Astrocyte (in vitro differentiated cells and primary cell): Measurements from ENCODE around the gene ITPRID2. TPM values are rescaled to one million over a fixed set of nuclear protein-coding genes. Genes with fewer than 3 reads are reported as not detected.

ENCODE experiments used
- DNase-seq: peaks from one replicate; pipeline ENCODE4 v3.0.0-alpha.2; 2010; ENCODE audit warnings: low read depth
- FAIRE-seq: peaks from 2 replicates; lab custom pipeline; 2011; peaks lifted over from hg19 to GRCh38; lab: Jason Lieb, UNC
- H2AFZ ChIP-seq: 2 replicates; pipeline ENCODE4 v1.6.0; 2012; ENCODE audit warnings: low read depth, low read length, inconsistent platforms
- H3K27ac ChIP-seq: 2 replicates; pipeline ENCODE4 v1.5.1; 2011; ENCODE audit warnings: low read depth, low read length, inconsistent platforms
- H3K27me3 ChIP-seq: 2 replicates; pipeline ENCODE4 v1.6.0; 2011; ENCODE audit warnings: low read length, inconsistent platforms; ENCODE audit not compliant: insufficient read depth
- H3K36me3 ChIP-seq: 2 replicates; pipeline ENCODE4 v1.5.1; 2011; ENCODE audit warnings: low read length, inconsistent platforms; ENCODE audit not compliant: insufficient read depth
- H3K4me1 ChIP-seq: 2 replicates; pipeline ENCODE4 v1.5.1; 2011; ENCODE audit warnings: low read length, inconsistent platforms; ENCODE audit not compliant: insufficient read depth
- H3K4me2 ChIP-seq: 2 replicates; pipeline ENCODE4 v1.6.0; 2012; ENCODE audit warnings: low read length, inconsistent platforms
- H3K4me3 ChIP-seq: 2 replicates; pipeline ENCODE4 v1.5.1; 2011; ENCODE audit warnings: low read depth, mild to moderate bottlenecking, low read length, inconsistent platforms; ENCODE audit not compliant: insufficient read depth
- H3K79me2 ChIP-seq: 2 replicates; pipeline ENCODE4 v1.6.0; 2012; ENCODE audit warnings: mild to moderate bottlenecking, low read length, inconsistent platforms; ENCODE audit not compliant: insufficient read depth
- H3K9ac ChIP-seq: 2 replicates; pipeline ENCODE4 v1.6.0; 2012; ENCODE audit warnings: mild to moderate bottlenecking, low read length, inconsistent platforms
- H3K9me3 ChIP-seq: 2 replicates; pipeline ENCODE4 v1.5.1; 2012; ENCODE audit warnings: low read depth, mild to moderate bottlenecking, low read length, inconsistent platforms; ENCODE audit not compliant: insufficient read depth
- H4K20me1 ChIP-seq: 2 replicates; pipeline ENCODE4 v1.6.0; 2012; ENCODE audit warnings: low read length, inconsistent platforms; ENCODE audit not compliant: insufficient read depth
- H3K27ac Mint-ChIP-seq: one replicate; pipeline ENCODE4 v1.8.0; 2021; ENCODE audit warnings: mild to moderate bottlenecking, mixed read lengths; ENCODE audit not compliant: unreplicated experiment
- H3K27me3 Mint-ChIP-seq: one replicate; pipeline ENCODE4 v1.8.0; 2021; ENCODE audit warnings: low read depth, mixed read lengths; ENCODE audit not compliant: unreplicated experiment
- H3K36me3 Mint-ChIP-seq: one replicate; pipeline ENCODE4 v1.8.0; 2021; ENCODE audit warnings: low read depth, mixed read lengths; ENCODE audit not compliant: unreplicated experiment
- H3K4me1 Mint-ChIP-seq: one replicate; pipeline ENCODE4 v1.8.0; 2021; ENCODE audit warnings: low read depth, mixed read lengths; ENCODE audit not compliant: unreplicated experiment
- H3K4me3 Mint-ChIP-seq: one replicate; pipeline ENCODE4 v1.8.0; 2021; ENCODE audit warnings: mild to moderate bottlenecking, moderate library complexity, mixed read lengths; ENCODE audit not compliant: unreplicated experiment
- H3K9me3 Mint-ChIP-seq: one replicate; pipeline ENCODE4 v1.8.0; 2021; ENCODE audit warnings: mild to moderate bottlenecking, mixed read lengths; ENCODE audit not compliant: unreplicated experiment
- EZH2 ChIP-seq: IDR thresholded peaks from 2 replicates; pipeline ENCODE4 v1.6.1; 2012; ENCODE audit warnings: mild to moderate bottlenecking, low read length, inconsistent platforms; ENCODE audit not compliant: insufficient read depth
- total RNA-seq: library from RNA; stranded (reverse); gene quantifications from 2 replicates; pipeline ENCODE4 v1.2.1, GENCODE V29; 2021
- TF ChIP-seq, protein P1 (sequence below): IDR thresholded peaks from 2 replicates; pipeline ENCODE4 v1.5.1; 2011; ENCODE audit warnings: low read depth, mild to moderate bottlenecking, inconsistent platforms, low read length, moderate library complexity; ENCODE audit not compliant: insufficient read depth

Gene ITPRID2
- total RNA-seq, 1 donor from 2014 or later = 272 TPM

DNA sequence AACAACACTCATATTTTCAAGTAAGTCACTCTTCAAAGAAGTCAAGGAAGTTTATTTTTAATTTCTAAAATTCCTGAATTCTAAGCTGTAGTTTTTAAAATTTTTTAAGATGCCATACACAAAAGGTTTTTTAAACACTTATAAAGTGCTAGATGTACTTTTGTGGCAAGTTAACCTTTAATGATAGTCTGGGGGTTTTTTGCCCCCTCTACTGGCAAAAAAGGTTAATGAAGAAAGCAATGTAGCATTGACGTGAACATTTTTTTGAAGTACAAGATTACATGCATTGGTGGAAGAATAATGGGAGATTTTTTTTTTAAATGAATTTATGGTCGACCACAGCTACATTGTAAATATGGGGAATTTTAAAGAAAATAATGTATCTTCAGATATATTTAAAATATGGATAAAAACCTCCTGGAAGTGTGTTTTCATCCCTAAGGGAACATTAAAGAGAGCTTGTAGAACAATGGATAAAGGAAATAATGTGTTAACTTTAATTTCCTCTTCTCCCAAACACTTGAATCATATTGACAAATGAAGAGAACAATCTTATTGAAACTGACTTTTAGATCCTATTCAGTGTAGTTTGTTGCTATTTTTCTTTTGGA, 12.6 kb downstream of the ITPRID2 start:
- H3K36me3 Mint-ChIP-seq = peaks cover 14% of the 10 kb centered on the region
- no peak for FAIRE-seq
- peak overlapping the region; percentile 72 for H3K4me3 Mint-ChIP-seq
- no peak overlapping the region for H3K27ac ChIP-seq
- H3K27me3 Mint-ChIP-seq = no peaks in the 10 kb centered on the region
- no peak overlapping the region for H3K4me3 ChIP-seq
- no peaks in the 10 kb centered on the region for H3K9me3 ChIP-seq
- peaks cover 19% of the 10 kb centered on the region for H4K20me1 ChIP-seq
- TF ChIP-seq EZH2 = no peak
- TF ChIP-seq, protein P1, sequence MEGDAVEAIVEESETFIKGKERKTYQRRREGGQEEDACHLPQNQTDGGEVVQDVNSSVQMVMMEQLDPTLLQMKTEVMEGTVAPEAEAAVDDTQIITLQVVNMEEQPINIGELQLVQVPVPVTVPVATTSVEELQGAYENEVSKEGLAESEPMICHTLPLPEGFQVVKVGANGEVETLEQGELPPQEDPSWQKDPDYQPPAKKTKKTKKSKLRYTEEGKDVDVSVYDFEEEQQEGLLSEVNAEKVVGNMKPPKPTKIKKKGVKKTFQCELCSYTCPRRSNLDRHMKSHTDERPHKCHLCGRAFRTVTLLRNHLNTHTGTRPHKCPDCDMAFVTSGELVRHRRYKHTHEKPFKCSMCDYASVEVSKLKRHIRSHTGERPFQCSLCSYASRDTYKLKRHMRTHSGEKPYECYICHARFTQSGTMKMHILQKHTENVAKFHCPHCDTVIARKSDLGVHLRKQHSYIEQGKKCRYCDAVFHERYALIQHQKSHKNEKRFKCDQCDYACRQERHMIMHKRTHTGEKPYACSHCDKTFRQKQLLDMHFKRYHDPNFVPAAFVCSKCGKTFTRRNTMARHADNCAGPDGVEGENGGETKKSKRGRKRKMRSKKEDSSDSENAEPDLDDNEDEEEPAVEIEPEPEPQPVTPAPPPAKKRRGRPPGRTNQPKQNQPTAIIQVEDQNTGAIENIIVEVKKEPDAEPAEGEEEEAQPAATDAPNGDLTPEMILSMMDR = peak; percentile 57
- no peaks in the 10 kb centered on the region for H3K9me3 Mint-ChIP-seq
- no peak overlapping the region for H3K27ac Mint-ChIP-seq
- H3K27me3 ChIP-seq = no peaks in the 10 kb centered on the region
- peaks cover 28% of the 10 kb centered on the region for H3K4me1 Mint-ChIP-seq
- peaks cover 100% of the 10 kb centered on the region for H3K79me2 ChIP-seq
- peaks cover 85% of the 10 kb centered on the region for H3K36me3 ChIP-seq
- peaks cover 7% of the 10 kb centered on the region for H3K4me1 ChIP-seq
- peak overlapping the region; percentile 35 for H3K4me2 ChIP-seq
- no peak for DNase-seq
- no peak overlapping the region for H2AFZ ChIP-seq
- peak overlapping the region; percentile 47 for H3K9ac ChIP-seq

DNA sequence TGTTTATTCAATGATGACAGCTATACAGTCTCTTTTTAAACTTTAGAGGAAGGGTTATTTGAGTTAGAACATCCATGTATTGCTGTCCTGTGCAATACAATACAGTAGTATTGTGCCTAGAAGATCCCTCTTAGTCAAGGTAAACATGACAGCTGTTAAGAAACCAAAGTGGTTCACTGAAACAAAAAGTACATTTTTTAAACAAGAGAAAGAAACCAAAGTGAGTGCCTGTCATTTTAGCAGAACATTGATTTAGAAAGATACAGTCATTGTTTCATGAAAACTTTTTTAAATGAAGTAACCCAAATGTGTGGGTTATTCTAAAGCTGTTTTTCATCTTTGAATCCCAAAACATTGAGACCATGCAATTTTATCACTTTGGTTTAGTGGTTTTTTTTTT, 15.5 kb downstream of the ITPRID2 start:
- FAIRE-seq = no peak

DNA sequence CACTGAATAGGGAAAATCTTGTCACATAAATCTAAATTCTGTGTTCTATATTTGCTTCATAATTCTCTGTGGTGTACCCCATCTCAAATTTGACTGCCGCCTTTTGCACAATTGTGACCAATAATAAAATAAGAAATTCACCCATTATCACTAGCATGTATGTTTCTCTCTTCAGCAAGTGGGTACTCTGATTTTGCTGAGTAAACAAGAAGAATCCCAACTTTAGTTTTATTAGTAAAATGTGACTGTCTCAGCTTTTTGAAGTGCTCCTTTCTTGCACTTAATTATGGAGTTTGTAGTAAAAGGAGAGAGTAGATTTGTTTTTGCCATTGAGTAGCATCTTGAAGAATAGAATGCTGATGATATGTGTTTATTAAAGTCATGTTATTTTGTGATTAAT, 16.1 kb downstream of the ITPRID2 start:
- FAIRE-seq (no peak), DNase-seq (no peak)
- Mint-ChIP-seq H3K27me3 (no peaks in the 10 kb centered on the region), H3K27ac (no peak overlapping the region), H3K4me3 (no peak overlapping the region), H3K36me3 (peaks cover 9% of the 10 kb centered on the region), H3K9me3 (no peaks in the 10 kb centered on the region), H3K4me1 (peaks cover 7% of the 10 kb centered on the region)
- no peak overlapping the region for H3K9ac ChIP-seq
- no peak overlapping the region for H3K27ac ChIP-seq
- H3K36me3 ChIP-seq = peaks cover 81% of the 10 kb centered on the region
- H2AFZ ChIP-seq = no peak overlapping the region
- peaks cover 27% of the 10 kb centered on the region for H4K20me1 ChIP-seq
- no peak overlapping the region for H3K4me2 ChIP-seq
- no peak overlapping the region for H3K4me3 ChIP-seq
- TF ChIP-seq EZH2 = no peak
- TF ChIP-seq, protein P1 = no peak
- no peaks in the 10 kb centered on the region for H3K27me3 ChIP-seq
- H3K79me2 ChIP-seq = peaks cover 99% of the 10 kb centered on the region
- no peaks in the 10 kb centered on the region for H3K9me3 ChIP-seq
- H3K4me1 ChIP-seq = peaks cover 6% of the 10 kb centered on the region

More for the DNA sequence above, 15.5 kb downstream of the ITPRID2 start:
- Histone ChIP-seq H3K27ac (no peak overlapping the region), H3K9ac (no peak overlapping the region), H3K27me3 (no peaks in the 10 kb centered on the region), H4K20me1 (peaks cover 26% of the 10 kb centered on the region), H3K4me1 (peaks cover 7% of the 10 kb centered on the region), H3K9me3 (no peaks in the 10 kb centered on the region), H2AFZ (no peak overlapping the region), H3K4me2 (no peak overlapping the region), H3K79me2 (peaks cover 99% of the 10 kb centered on the region), H3K4me3 (no peak overlapping the region), H3K36me3 (peaks cover 82% of the 10 kb centered on the region)
- Mint-ChIP-seq H3K4me1 (peaks cover 10% of the 10 kb centered on the region), H3K4me3 (no peak overlapping the region), H3K27me3 (no peaks in the 10 kb centered on the region), H3K27ac (no peak overlapping the region), H3K36me3 (peaks cover 9% of the 10 kb centered on the region), H3K9me3 (no peaks in the 10 kb centered on the region)
- no peak for DNase-seq
- TF ChIP-seq EZH2 = no peak
- TF ChIP-seq, protein P1 = no peak
